PC-9 (cell line): ENCODE results near the gene WFDC1. TPM values are rescaled to one million over a fixed set of nuclear protein-coding genes. Genes with fewer than 3 reads are reported as not detected.

Source experiments
- BruUV-seq: library from RNA; stranded (reverse); fragments of 400-500 nt; replicated peaks from 2 replicates; lab custom pipeline; 2021; lab: Mats Ljungman, UMichigan
- CTCF ChIA-PET: fragments of 300-600 bp; sonication (Branson Sonifier 250); formaldehyde crosslinking; loops from one replicate; lab custom pipeline; 2022; ENCODE audit warnings: antibody characterized with exemption; lab: Charles Lee
- POLR2A ChIA-PET: fragments of 300-600 bp; sonication (Branson Sonifier 250); formaldehyde crosslinking; loops from one replicate; lab custom pipeline; 2022; ENCODE audit warnings: antibody characterized with exemption; ENCODE audit not compliant: unreplicated experiment; lab: Charles Lee
- DNase-seq, 2 experiments: peaks; one replicate each; pipeline versions ENCODE4 v3.0.0 to v3.0.0-alpha.2; 2015 to 2022; ENCODE audit warnings: mixed read lengths in 1 of 2
- H2AFZ ChIP-seq: fragments of 200-600 bp; sonication (generic); 2 replicates; pipeline ENCODE4 v1.8.1; 2017; ENCODE audit warnings: antibody characterized with exemption
- H3F3A ChIP-seq: fragments of 200-600 bp; sonication (generic); 2 replicates; pipeline ENCODE4 v1.8.1; 2017; ENCODE audit warnings: antibody characterized with exemption, mild to moderate bottlenecking, low read depth; ENCODE audit not compliant: insufficient read depth
- H3K27ac ChIP-seq: fragments of 200-600 bp; sonication (generic); 2 replicates; pipeline ENCODE4 v1.6.1; 2016; ENCODE audit warnings: mixed run types
- H3K27me3 ChIP-seq: fragments of 200-600 bp; sonication (generic); 2 replicates; pipeline ENCODE4 v1.6.1; 2016; ENCODE audit warnings: low read depth, mixed run types; ENCODE audit not compliant: insufficient read depth
- H3K36me3 ChIP-seq: fragments of 200-600 bp; sonication (generic); 2 replicates; pipeline ENCODE4 v1.6.1; 2016; ENCODE audit warnings: low read depth, mixed run types
- H3K4me1 ChIP-seq: fragments of 200-600 bp; sonication (generic); replicated peaks from 2 replicates; pipeline ENCODE4 v1.6.1; 2016; ENCODE audit warnings: mixed run types; ENCODE audit not compliant: insufficient read depth
- H3K4me2 ChIP-seq: fragments of 200-600 bp; sonication (generic); 2 replicates; pipeline ENCODE4 v1.6.1; 2017; ENCODE audit warnings: mixed run types
- H3K4me3 ChIP-seq: fragments of 200-600 bp; sonication (generic); 2 replicates; pipeline ENCODE4 v1.6.1; 2016; ENCODE audit warnings: mixed run types
- H3K79me2 ChIP-seq: fragments of 200-600 bp; sonication (generic); 2 replicates; pipeline ENCODE4 v1.6.1; 2017; ENCODE audit warnings: low read depth, mixed run types
- H3K9me2 ChIP-seq: fragments of 200-600 bp; sonication (generic); 2 replicates; pipeline ENCODE4 v1.8.1; 2017; ENCODE audit warnings: mild to moderate bottlenecking; ENCODE audit not compliant: insufficient read depth
- H3K9me3 ChIP-seq: fragments of 200-600 bp; sonication (generic); 2 replicates; pipeline ENCODE4 v1.8.1; 2016; ENCODE audit warnings: low read depth; ENCODE audit not compliant: insufficient read depth
- H4K20me1 ChIP-seq: fragments of 200-600 bp; sonication (generic); 2 replicates; pipeline ENCODE4 v1.8.1; 2017; ENCODE audit not compliant: insufficient read depth
- EZH2 ChIP-seq: fragments of 200-600 bp; sonication (generic); IDR thresholded peaks from 2 replicates; pipeline ENCODE4 v1.8.0; 2017; ENCODE audit warnings: antibody characterized with exemption, low read depth
- intact Hi-C: fragments of 100-400 bp; cut with micrococcal nuclease; formaldehyde crosslinking; loops from one replicate; pipeline ENCODE4 v1.10.0; 2022; ENCODE audit not compliant: unreplicated experiment
- total RNA-seq: library from RNA; stranded (reverse); gene quantifications from 2 replicates; pipeline ENCODE4 v1.2.3, GENCODE V29; 2021
- TF ChIP-seq, protein P1 (sequence below): fragments of 200-600 bp; sonication (generic); conservative IDR thresholded peaks from 2 replicates; pipeline ENCODE4 v1.6.1; 2017; ENCODE audit warnings: mixed run types, antibody characterized with exemption, mild to moderate bottlenecking, moderate library complexity

The WFDC1 gene
- total RNA-seq, 1 experiment from 2014 or later = not detected

DNA sequence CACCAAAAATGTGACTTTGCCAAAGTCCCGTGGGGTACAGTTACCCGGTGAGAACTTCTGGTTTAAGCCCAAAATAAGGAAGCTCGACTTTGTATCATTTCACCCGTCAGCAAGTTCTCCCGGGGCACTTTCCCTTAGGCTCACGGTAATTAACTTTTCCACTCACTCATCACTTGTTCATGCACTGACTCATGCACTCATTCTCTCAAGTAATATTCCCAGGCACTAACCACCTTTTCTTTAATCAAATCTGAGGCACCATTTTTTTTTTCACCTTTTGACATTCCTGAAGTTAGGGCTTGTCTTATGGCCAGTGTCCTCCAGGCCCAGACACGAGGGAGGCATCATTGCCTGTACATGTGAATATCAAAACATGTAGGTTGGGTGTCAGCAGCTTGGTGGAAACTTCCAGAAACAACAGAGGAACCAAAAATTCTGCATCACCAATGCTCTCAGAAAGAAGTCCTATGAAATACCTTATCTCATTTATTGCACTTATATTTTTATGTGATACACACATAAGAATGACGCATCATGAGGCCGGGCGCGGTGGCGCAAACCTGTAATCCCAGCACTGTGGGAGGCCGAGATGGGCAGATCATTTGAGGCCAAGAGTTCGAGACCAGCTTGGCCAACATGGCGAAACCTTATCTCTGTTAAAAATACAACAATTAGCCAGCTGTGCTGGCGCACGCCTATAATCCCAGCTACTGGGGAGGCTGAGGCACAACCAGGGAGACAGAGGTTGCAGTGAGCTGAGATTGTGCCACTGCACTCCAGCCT is 37.5 kb downstream of the WFDC1 start:
- Histone ChIP-seq H3F3A (no peaks in the 10 kb centered on the region), H4K20me1 (no peaks in the 10 kb centered on the region), H3K9me2 (no peaks in the 10 kb centered on the region), H3K9me3 (no peaks in the 10 kb centered on the region; the same call in 1 of the 2 replicates), H3K4me3 (no peak overlapping the region), H3K36me3 (no peaks in the 10 kb centered on the region), H3K27ac (no peak overlapping the region), H3K4me1 (no peaks in the 10 kb centered on the region), H3K79me2 (no peaks in the 10 kb centered on the region), H2AFZ (no peak overlapping the region), H3K27me3 (no peaks in the 10 kb centered on the region), H3K4me2 (no peak overlapping the region)
- BruUV-seq = no TSS peak
- ChIA-PET POLR2A (no interaction called here), CTCF (no interaction called here)
- intact Hi-C loops = no loop called here
- DNase-seq = no peak
- TF ChIP-seq, protein P1, sequence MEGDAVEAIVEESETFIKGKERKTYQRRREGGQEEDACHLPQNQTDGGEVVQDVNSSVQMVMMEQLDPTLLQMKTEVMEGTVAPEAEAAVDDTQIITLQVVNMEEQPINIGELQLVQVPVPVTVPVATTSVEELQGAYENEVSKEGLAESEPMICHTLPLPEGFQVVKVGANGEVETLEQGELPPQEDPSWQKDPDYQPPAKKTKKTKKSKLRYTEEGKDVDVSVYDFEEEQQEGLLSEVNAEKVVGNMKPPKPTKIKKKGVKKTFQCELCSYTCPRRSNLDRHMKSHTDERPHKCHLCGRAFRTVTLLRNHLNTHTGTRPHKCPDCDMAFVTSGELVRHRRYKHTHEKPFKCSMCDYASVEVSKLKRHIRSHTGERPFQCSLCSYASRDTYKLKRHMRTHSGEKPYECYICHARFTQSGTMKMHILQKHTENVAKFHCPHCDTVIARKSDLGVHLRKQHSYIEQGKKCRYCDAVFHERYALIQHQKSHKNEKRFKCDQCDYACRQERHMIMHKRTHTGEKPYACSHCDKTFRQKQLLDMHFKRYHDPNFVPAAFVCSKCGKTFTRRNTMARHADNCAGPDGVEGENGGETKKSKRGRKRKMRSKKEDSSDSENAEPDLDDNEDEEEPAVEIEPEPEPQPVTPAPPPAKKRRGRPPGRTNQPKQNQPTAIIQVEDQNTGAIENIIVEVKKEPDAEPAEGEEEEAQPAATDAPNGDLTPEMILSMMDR = no peak
- no peak for TF ChIP-seq EZH2

GRCh38 chr16:84332975-84333684 is 38.5 kb downstream of the WFDC1 start:
- no peak overlapping the region for H3K4me2 ChIP-seq
- BruUV-seq = no TSS peak
- no peaks in the 10 kb centered on the region for H3K9me2 ChIP-seq
- no peaks in the 10 kb centered on the region for H3K4me1 ChIP-seq
- ChIA-PET POLR2A (no interaction called here), CTCF (no interaction called here)
- no peaks in the 10 kb centered on the region for H3K27me3 ChIP-seq
- H3K27ac ChIP-seq = no peak overlapping the region
- H3K36me3 ChIP-seq = no peaks in the 10 kb centered on the region
- no peak for TF ChIP-seq EZH2
- TF ChIP-seq, protein P1 = no peak
- peak in 1 of 2 experiments; percentile 29 for DNase-seq
- H4K20me1 ChIP-seq = no peaks in the 10 kb centered on the region
- no peak overlapping the region for H2AFZ ChIP-seq
- H3K4me3 ChIP-seq = no peak overlapping the region
- intact Hi-C loops = no loop called here
- H3K9me3 ChIP-seq = no peaks in the 10 kb centered on the region; the same call in 1 of the 2 replicates
- no peaks in the 10 kb centered on the region for H3K79me2 ChIP-seq
- H3F3A ChIP-seq = no peaks in the 10 kb centered on the region

- Histone ChIP-seq H3K9me3 (no peaks in the 10 kb centered on the region; the same call in 1 of the 2 replicates), H3K4me1 (no peaks in the 10 kb centered on the region), H2AFZ (no peak overlapping the region), H3K9me2 (no peaks in the 10 kb centered on the region), H3K27ac (no peak overlapping the region), H3K4me2 (no peak overlapping the region), H3F3A (no peaks in the 10 kb centered on the region), H3K36me3 (no peaks in the 10 kb centered on the region), H3K79me2 (no peaks in the 10 kb centered on the region), H3K4me3 (no peak overlapping the region), H4K20me1 (no peaks in the 10 kb centered on the region), H3K27me3 (no peaks in the 10 kb centered on the region)
- TF ChIP-seq EZH2 = no peak
- TF ChIP-seq, protein P1 = no peak
- BruUV-seq = no TSS peak
- ChIA-PET POLR2A (no interaction called here), CTCF (no interaction called here)
- DNase-seq = no peak
- intact Hi-C loops = no loop called here
Observed at GRCh38 chr16:84334058-84334457, 39.4 kb downstream of the WFDC1 start.
